NCI-H526 treated with DMSO at 0.1 percent for 48 hours (cell line): ENCODE measurements around the gene SLC44A5.
"Not testable (repeated sequence)": the region's sequence is repeated elsewhere in the genome, so short reads cannot be mapped to it uniquely, and the experiment has no call there.

ENCODE experiments used
- DNase-seq: peaks from one replicate; lab custom pipeline; 2025; lab: John Stamatoyannopoulos, UW

The SLC44A5 gene

GRCh38 chr1:75273110-75273509, 337.8 kb downstream of the SLC44A5 start:
- DNase-seq, result no peak

GRCh38 chr1:75265792-75266191, 345.1 kb downstream of the SLC44A5 start:
- peak; percentile 27 for DNase-seq

GRCh38 chr1:75264112-75264511, 346.8 kb downstream of the SLC44A5 start:
- DNase-seq, result no peak

- DNase-seq, result not testable (repeated sequence)
These were observed 347.3 kb downstream of the SLC44A5 start for GRCh38 chr1:75263616-75264015.

- not testable (repeated sequence) for DNase-seq
These were observed 349.0 kb downstream of the SLC44A5 start for GRCh38 chr1:75261946-75262345.

GRCh38 chr1:75258351-75258750, 352.6 kb downstream of the SLC44A5 start:
- no peak for DNase-seq

- no peak for DNase-seq
These were observed 353.5 kb downstream of the SLC44A5 start for GRCh38 chr1:75257424-75257823.

- not testable (repeated sequence) for DNase-seq
These were observed 360.8 kb downstream of the SLC44A5 start for GRCh38 chr1:75250114-75250513.

GRCh38 chr1:75245239-75245638, 365.7 kb downstream of the SLC44A5 start:
- no peak for DNase-seq

GRCh38 chr1:75243124-75243523, 367.8 kb downstream of the SLC44A5 start:
- no peak for DNase-seq

- DNase-seq, result no peak
These were observed 373.6 kb downstream of the SLC44A5 start for GRCh38 chr1:75237316-75237715.

- no peak for DNase-seq
These were observed 376.4 kb downstream of the SLC44A5 start for GRCh38 chr1:75234562-75234961.

GRCh38 chr1:75233302-75233929, 377.5 kb downstream of the SLC44A5 start:
- peak; percentile 15 for DNase-seq

GRCh38 chr1:75220072-75220471, 390.8 kb downstream of the SLC44A5 start:
- DNase-seq, result no peak

- no peak for DNase-seq
These were observed 396.9 kb downstream of the SLC44A5 start for GRCh38 chr1:75214017-75214416.

- DNase-seq, result no peak
These were observed 399.3 kb downstream of the SLC44A5 start for GRCh38 chr1:75211648-75212047.

- DNase-seq, result no peak
These were observed 402.1 kb downstream of the SLC44A5 start for GRCh38 chr1:75208862-75209261.

GRCh38 chr1:75203415-75204277, 407.3 kb downstream of the SLC44A5 start:
- peak; percentile 39 for DNase-seq

GRCh38 chr1:75202751-75203150, 408.2 kb downstream of the SLC44A5 start:
- no peak for DNase-seq

- peak; percentile 16 for DNase-seq
These were observed 412.2 kb downstream of the SLC44A5 start for GRCh38 chr1:75198761-75199160.

- DNase-seq, result no peak
These were observed 412.8 kb downstream of the SLC44A5 start for GRCh38 chr1:75198163-75198562.

GRCh38 chr1:75188892-75189291, 422.0 kb downstream of the SLC44A5 start:
- DNase-seq, result no peak

GRCh38 chr1:75181214-75181955, 429.5 kb downstream of the SLC44A5 start:
- not testable (repeated sequence) for DNase-seq
